NCI-H2196 (cell line): ENCODE results near the gene SOD3.

Experiments
- DNase-seq: peaks from one replicate; lab custom pipeline; 2025; ENCODE audit not compliant: unreplicated experiment; lab: John Stamatoyannopoulos, UW

SOD3 gene

DNA sequence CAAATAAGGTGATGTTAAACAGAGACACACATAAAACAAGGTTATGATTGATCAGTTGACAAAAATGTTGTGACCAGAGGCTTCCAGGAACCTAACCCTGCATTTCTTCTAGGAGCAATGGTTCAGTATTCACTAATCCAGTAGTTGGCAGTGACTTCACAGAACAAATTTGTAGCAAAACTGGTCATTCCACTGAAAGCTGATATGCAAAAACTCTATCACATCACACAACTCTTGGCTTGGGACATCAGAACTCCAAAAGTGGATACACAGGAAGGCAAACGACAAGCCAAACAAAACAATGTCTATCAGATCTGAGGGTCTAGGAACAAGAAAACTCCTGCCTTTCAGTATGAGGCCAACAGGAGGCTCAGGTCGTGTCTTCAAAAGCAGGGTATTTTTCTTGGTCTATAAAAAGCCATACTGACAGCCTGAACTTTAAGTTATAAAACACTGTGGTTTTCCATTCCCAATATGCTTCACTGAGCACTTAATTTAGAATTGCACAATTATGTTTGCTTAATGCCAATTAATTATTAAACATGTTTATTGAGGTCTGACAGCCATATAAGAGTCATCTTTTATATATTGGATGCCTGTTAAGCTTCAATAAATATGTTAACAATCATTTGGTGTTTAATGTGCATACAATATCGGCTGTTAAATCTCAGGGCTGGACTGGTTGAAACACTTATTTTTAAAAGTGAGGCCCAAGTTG is 45.6 kb downstream of the SOD3 start:
- DNase-seq: peak; percentile 24

DNA sequence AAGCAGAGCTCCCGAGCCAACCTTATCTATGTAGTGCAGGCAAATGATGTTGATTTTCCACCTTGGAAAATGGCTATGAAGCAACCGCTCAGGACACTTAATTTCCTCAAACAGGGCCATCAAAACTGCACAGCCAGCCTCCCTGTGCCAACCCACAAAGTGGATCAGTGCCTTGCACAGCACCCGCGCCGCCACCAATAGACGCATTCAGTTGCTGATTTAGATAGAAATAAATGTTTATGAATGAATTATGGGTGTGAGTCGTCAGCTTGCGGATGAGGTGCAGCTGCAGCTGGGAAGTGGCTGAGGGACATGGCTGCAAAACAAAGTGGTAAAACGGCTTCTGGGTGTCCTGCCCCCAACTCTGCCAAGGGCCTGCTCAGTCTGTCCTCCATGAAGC is 47.0 kb downstream of the SOD3 start:
- DNase-seq: no peak

DNA sequence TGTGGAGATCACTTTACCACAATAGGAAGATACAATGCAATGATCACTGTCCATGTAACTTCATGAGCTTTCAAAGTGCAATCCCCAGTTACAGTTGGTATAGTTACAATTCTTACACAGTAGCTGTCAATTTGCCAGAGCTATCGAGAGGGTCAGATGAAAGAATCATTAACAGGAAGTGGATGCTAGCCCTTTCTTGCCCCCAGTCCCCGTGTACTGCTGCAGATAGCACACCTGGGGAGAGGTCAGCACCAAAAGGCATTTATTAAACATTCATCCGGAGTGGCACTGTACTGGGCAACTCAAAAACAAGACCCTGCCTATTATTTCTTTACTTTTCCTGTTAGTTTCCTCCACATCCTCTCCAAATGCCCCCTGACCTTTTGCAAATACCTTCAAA is 47.7 kb downstream of the SOD3 start:
- DNase-seq: no peak

- DNase-seq: no peak
Measured at GRCh38 chr4:24845132-24845531, 49.8 kb downstream of the SOD3 start.

- no peak for DNase-seq
Measured at GRCh38 chr4:24845902-24846301, 50.5 kb downstream of the SOD3 start.

DNA sequence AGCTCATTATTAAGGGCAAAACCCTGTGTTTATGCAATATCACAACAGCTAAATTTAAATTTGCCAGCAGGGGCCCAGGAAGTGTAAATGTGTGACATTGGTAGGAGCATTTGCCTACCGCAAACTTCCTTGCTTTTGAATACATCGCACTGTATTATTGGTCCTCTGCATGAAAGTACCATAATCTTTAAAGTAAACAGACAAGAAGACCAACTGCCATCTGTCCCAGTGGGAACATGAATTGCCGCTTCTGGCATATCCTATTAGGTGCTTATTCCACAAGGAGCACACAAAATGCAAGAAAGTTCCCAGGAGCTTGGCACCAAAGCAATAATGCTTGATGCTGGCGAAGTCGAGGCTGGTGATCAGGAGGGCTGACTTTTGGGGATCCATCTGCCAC is 51.3 kb downstream of the SOD3 start:
- DNase-seq: no peak

DNA sequence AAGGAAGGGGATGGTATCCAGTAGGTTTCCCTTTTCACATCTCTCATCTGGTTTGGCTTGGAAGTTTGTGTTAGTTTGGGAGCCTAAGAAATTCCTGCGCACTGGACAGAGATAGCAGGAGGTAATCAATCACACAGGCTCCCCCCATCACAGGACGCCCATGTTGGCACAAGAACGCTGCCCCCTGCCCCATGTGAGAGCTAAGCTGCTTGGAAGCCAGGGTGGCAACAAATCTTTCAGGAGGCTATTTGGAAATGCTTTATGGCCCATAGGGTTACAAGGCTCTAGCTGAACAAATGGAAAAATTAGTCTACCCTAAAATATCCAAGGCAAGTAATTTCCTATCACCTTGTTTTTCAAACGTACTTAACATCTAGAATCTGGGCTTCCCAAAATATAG is 54.0 kb downstream of the SOD3 start:
- DNase-seq: no peak

DNA sequence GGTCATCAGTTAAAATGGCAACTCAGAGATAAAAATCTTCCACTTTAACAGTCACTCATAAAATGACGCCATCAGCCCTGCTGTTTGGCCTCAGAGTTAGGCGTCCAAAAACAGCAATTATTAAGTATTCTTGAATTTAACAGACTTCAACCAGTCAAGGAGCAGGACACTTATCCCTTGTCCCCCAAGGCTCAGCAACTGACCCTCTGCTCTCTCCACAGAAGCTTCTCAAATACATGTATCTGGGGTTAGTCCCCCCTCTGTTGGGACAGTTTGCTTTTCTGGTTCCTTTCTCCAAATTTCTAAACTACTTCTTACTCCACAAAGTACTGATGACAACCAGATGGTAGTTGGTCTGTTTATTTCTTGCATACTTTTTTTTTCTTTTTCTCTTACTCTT is 54.4 kb downstream of the SOD3 start:
- DNase-seq: no peak
